Measurements from ENCODE around the gene ARFGEF3. TPM values are rescaled to one million over a fixed set of nuclear protein-coding genes. Genes with fewer than 3 reads are reported as not detected.

Gene ARFGEF3
- polyA plus RNA-seq, 1 of the 3 experiments (the other 2 are of a cell fraction) = not detected

- no peaks in the 10 kb centered on the region for H3K4me1 ChIP-seq (ENCODE audit: control insufficient read depth in 1 of 2, insufficient read depth in 2 of 2, low read depth in 1 of 2, low read length in 1 of 2)
- DNase-seq = no peak
- no peak overlapping the region for H3K4me3 ChIP-seq (ENCODE audit: low read depth in 2 of 2, low read length in 1 of 2)
- no peaks in the 10 kb centered on the region for H3K27me3 ChIP-seq (ENCODE audit: insufficient read depth)
- ChIA-PET CTCF (interaction anchor here (1.7 kb wide), 1 partner anchor 25 kb away, joined by 4 read pairs; no protein-coding TSS in a partner anchor), POLR2A (no interaction called here)
- no peaks in the 10 kb centered on the region for H3K79me2 ChIP-seq (ENCODE audit: insufficient read depth)
- H3K9ac ChIP-seq = no peak overlapping the region
- H3K36me3 ChIP-seq (replicated peaks in 1 of 2; ENCODE audit: control insufficient read depth in 1 of 2, insufficient read depth in 2 of 2, low read length in 1 of 2) = no peaks in the 10 kb centered on the region
- H4K20me1 ChIP-seq (ENCODE audit: insufficient read depth) = no peaks in the 10 kb centered on the region
- no peak overlapping the region for H3K4me2 ChIP-seq
- H2AFZ ChIP-seq (ENCODE audit: low read depth) = no peak overlapping the region
- H3F3A ChIP-seq (replicated peaks; ENCODE audit: insufficient read depth) = no peaks in the 10 kb centered on the region
- 6% methylated on average over 4 of the region's 4 CpGs for WGBS (ENCODE audit: low lambda C conversion rate)
- TF ChIP-seq NRF1 (IDR thresholded peaks at IDR 0.05; ENCODE audit: low read depth, low read length) (no peak), MEF2A (IDR thresholded peaks at IDR 0.05; ENCODE audit: borderline replicate concordance, low read depth) (no peak), MAX (IDR thresholded peaks at IDR 0.05; ENCODE audit: low read depth) (no peak), EP300 (IDR thresholded peaks at IDR 0.05; ENCODE audit: borderline replicate concordance in 1 of 2, low read depth in 1 of 2, low read length in 1 of 2) (no peak), FOSL2 (IDR thresholded peaks at IDR 0.05; ENCODE audit: borderline replicate concordance, low read depth) (no peak), SIN3A (IDR thresholded peaks at IDR 0.05; ENCODE audit: borderline replicate concordance, low read depth, low read length) (no peak)
- TF ChIP-seq, protein P1, sequence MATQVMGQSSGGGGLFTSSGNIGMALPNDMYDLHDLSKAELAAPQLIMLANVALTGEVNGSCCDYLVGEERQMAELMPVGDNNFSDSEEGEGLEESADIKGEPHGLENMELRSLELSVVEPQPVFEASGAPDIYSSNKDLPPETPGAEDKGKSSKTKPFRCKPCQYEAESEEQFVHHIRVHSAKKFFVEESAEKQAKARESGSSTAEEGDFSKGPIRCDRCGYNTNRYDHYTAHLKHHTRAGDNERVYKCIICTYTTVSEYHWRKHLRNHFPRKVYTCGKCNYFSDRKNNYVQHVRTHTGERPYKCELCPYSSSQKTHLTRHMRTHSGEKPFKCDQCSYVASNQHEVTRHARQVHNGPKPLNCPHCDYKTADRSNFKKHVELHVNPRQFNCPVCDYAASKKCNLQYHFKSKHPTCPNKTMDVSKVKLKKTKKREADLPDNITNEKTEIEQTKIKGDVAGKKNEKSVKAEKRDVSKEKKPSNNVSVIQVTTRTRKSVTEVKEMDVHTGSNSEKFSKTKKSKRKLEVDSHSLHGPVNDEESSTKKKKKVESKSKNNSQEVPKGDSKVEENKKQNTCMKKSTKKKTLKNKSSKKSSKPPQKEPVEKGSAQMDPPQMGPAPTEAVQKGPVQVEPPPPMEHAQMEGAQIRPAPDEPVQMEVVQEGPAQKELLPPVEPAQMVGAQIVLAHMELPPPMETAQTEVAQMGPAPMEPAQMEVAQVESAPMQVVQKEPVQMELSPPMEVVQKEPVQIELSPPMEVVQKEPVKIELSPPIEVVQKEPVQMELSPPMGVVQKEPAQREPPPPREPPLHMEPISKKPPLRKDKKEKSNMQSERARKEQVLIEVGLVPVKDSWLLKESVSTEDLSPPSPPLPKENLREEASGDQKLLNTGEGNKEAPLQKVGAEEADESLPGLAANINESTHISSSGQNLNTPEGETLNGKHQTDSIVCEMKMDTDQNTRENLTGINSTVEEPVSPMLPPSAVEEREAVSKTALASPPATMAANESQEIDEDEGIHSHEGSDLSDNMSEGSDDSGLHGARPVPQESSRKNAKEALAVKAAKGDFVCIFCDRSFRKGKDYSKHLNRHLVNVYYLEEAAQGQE (IDR thresholded peaks at IDR 0.05; ENCODE audit: low read depth, low read length) = no peak
- TF ChIP-seq, protein P2, sequence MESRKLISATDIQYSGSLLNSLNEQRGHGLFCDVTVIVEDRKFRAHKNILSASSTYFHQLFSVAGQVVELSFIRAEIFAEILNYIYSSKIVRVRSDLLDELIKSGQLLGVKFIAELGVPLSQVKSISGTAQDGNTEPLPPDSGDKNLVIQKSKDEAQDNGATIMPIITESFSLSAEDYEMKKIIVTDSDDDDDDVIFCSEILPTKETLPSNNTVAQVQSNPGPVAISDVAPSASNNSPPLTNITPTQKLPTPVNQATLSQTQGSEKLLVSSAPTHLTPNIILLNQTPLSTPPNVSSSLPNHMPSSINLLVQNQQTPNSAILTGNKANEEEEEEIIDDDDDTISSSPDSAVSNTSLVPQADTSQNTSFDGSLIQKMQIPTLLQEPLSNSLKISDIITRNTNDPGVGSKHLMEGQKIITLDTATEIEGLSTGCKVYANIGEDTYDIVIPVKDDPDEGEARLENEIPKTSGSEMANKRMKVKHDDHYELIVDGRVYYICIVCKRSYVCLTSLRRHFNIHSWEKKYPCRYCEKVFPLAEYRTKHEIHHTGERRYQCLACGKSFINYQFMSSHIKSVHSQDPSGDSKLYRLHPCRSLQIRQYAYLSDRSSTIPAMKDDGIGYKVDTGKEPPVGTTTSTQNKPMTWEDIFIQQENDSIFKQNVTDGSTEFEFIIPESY (IDR thresholded peaks at IDR 0.05; ENCODE audit: borderline replicate concordance, low read depth) = no peak
- TF ChIP-seq, protein P3, sequence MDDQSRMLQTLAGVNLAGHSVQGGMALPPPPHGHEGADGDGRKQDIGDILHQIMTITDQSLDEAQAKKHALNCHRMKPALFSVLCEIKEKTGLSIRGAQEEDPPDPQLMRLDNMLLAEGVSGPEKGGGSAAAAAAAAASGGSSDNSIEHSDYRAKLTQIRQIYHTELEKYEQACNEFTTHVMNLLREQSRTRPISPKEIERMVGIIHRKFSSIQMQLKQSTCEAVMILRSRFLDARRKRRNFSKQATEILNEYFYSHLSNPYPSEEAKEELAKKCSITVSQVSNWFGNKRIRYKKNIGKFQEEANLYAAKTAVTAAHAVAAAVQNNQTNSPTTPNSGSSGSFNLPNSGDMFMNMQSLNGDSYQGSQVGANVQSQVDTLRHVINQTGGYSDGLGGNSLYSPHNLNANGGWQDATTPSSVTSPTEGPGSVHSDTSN (IDR thresholded peaks at IDR 0.05) = no peak
- no peaks in the 10 kb centered on the region for H3K9me2 ChIP-seq
- no peaks in the 10 kb centered on the region for H3K9me3 ChIP-seq
- no peak overlapping the region for H3K27ac ChIP-seq (ENCODE audit: low read depth in 2 of 2, low read length in 1 of 2)
These were observed 18.9 kb upstream of the ARFGEF3 start for GRCh38 chr6:138142806-138143205.

DNA sequence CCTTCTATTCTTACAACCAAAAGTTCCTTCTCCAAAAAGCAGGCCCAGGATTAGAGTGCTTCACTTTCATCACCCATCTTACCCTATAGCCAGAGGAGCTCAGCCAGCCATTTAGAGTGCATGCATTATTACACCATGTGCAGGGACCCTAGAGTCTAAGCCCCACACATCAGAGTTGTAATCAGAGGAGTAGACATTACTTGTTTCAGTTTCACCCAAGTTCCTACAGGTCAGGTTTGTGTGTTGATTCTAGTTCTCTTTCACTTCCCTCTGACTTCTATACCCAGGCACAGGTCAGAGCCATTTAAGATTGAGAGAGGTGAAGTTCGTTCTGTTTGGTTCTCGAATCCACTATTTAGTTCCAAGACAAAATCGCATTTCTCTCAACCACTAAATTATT is 16.3 kb upstream of the ARFGEF3 start:
- Histone ChIP-seq H3K36me3 (replicated peaks in 1 of 2; ENCODE audit: control insufficient read depth in 1 of 2, insufficient read depth in 2 of 2, low read length in 1 of 2) (no peaks in the 10 kb centered on the region), H3K4me2 (no peak overlapping the region), H3K4me1 (ENCODE audit: control insufficient read depth in 1 of 2, insufficient read depth in 2 of 2, low read depth in 1 of 2, low read length in 1 of 2) (no peaks in the 10 kb centered on the region), H3K27me3 (ENCODE audit: insufficient read depth) (no peaks in the 10 kb centered on the region), H3K9me2 (no peaks in the 10 kb centered on the region), H4K20me1 (ENCODE audit: insufficient read depth) (no peaks in the 10 kb centered on the region), H3K27ac (ENCODE audit: low read depth in 2 of 2, low read length in 1 of 2) (no peak overlapping the region), H3K9me3 (no peaks in the 10 kb centered on the region), H3F3A (replicated peaks; ENCODE audit: insufficient read depth) (no peaks in the 10 kb centered on the region), H3K79me2 (ENCODE audit: insufficient read depth) (no peaks in the 10 kb centered on the region), H2AFZ (ENCODE audit: low read depth) (no peak overlapping the region), H3K9ac (no peak overlapping the region), H3K4me3 (ENCODE audit: low read depth in 2 of 2, low read length in 1 of 2) (no peak overlapping the region)
- 8% methylated on average over 3 of the region's 3 CpGs for WGBS (ENCODE audit: low lambda C conversion rate)
- POLR2A ChIA-PET = no interaction called here
- DNase-seq = no peak
- TF ChIP-seq RFX5 (IDR thresholded peaks at IDR 0.05; ENCODE audit: low read length) (no peak), RCOR1 (IDR thresholded peaks at IDR 0.05; ENCODE audit: low read length) (no peak), EP300 (IDR thresholded peaks at IDR 0.05; ENCODE audit: borderline replicate concordance in 1 of 2, low read depth in 1 of 2, low read length in 1 of 2) (no peak), NFIC (IDR thresholded peaks at IDR 0.05; ENCODE audit: borderline replicate concordance) (no peak), TCF12 (IDR thresholded peaks at IDR 0.05) (no peak), RXRA (IDR thresholded peaks at IDR 0.05; ENCODE audit: borderline replicate concordance, low read depth) (no peak)
- TF ChIP-seq, protein P3 (IDR thresholded peaks at IDR 0.05) = no peak
- CTCF ChIA-PET = no interaction called here
